Stimulated activated CD4-positive, alpha-beta T cell treated with anti-CD3 and anti-CD28 coated beads, Interleukin-4, amount 100 ng/mL, for 1 hour (primary cell): ENCODE data around the gene FAM200B.
A peak's percentile ranks its signal among the peaks of the same experiment; 100 is the strongest.
"Not testable (repeated sequence)": the region's sequence is repeated elsewhere in the genome, so short reads cannot be mapped to it uniquely, and the experiment has no call there.

Experiments used
- DNase-seq: peaks from one replicate; pipeline ENCODE4 v3.0.0-alpha.2; 2020

The FAM200B gene

DNA sequence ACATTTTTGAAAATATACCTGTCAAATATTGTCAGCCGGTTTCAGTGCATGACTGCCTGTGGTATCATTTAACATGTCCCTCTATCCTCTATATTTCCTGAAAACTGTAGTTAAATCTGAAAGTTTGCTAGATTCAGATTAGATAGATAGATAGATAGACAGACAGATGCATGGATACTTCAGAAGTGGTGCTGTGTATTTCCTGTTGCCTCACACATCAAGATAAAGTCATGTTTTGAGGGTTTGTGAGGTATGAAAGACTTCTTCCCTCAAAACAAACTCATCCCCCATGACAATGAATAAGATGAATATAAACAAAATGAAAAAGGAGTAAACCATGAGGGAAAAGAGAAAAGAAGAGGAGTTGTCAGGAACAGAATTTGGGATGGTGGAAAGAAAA, 15.2 kb downstream of the FAM200B start:
- no peak for DNase-seq

DNA sequence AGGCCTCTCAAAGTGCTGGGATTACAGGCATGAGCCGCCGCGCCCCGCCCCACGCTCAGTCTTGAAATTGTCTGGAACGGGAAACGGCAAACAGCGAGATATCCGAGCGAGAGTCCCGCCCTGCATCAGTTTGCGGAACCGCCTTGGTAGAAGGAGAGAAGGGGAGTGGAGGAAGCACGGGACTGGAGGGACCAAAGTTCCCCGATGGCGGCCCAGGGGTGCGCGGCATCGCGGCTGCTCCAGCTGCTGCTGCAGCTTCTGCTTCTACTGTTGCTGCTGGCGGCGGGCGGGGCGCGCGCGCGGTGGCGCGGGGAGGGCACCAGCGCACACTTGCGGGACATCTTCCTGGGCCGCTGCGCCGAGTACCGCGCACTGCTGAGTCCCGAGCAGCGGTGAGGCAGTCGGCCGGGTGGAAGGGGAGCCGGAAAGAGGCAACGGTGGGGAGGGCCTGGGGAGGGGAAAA, 21.3 kb downstream of the FAM200B start, which contains the start of gene BST1:
Gene BST1, plus strand, starts transcription at position 125 of the 463 bp plus-strand sequence. Its CDS starts 80 bp downstream, at position 205.
- DNase-seq: peak; percentile 53

DNA sequence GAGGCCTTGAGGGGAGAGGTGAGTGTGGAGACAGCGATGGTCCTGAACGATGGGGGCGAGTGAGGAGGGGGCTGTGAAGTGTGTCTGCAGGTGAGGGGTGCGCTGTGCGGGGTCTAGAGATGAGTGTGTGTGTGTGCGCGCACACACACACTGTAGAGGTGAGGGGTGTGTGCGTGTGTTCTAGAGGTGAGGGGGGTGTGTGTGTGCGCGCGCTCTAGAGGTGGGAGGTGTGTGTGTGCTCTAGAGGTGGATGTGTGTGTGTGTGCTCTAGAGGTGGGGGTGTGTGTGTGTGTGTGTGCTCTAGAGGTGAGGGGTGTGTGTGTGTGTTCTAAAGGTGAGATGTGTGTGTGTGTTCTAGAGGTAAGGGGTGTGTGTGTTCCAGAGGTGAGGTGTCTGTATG, 21.8 kb downstream of the FAM200B start:
- DNase-seq: no peak

DNA sequence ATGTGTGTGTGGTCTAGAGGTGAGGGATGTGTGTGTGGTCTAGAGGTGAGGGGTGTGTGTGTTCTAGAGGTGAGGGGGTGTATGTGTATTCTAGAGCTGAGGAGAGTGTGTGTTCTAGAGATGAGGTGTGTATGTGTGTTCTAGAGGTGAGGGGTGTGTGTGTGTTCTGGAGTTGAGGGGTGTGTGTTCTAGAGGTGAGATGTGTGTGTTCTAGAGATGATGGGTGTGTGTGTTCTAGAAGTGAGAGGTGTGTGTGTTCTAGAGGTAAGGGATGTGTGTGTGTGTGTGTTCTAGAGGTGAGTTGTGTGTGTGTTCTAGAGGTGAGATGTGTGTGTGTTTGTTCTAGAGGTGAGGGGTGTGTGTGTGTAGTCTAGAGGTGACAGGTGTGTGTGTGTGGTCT, 22.5 kb downstream of the FAM200B start:
- no peak for DNase-seq

DNA sequence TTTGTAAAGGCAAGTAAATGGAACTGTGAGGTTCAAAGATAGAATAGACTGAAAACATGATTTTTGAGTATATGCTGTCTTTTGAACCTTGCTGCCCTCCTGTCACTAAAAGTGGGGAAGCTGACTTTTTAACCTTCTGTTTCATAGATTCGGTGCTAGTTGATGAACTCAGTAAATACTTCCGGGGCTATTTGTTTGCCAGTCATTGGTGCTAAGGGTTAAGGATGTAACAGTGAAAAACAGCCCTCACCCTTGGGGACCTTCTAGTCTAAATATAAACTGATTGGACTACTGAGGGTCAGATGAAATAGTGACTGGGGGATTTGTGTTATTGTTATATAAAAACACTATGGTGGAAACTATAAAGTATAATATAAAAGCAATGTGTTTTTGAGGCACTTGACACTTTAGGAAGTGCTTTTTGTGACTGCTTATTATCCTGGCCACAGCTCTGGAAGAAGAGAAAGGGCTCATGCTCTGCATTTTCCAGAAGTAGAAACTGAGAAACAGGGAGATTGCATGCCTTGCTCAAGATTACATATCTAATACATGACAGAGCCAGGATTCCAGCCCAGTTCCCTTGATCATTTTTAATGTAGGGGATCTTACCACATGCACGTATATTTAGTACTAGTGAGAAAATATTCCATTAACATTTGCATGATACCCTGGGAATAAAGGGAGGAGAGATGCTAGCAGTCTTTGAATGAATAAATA, 25.2 kb downstream of the FAM200B start:
- no peak for DNase-seq

DNA sequence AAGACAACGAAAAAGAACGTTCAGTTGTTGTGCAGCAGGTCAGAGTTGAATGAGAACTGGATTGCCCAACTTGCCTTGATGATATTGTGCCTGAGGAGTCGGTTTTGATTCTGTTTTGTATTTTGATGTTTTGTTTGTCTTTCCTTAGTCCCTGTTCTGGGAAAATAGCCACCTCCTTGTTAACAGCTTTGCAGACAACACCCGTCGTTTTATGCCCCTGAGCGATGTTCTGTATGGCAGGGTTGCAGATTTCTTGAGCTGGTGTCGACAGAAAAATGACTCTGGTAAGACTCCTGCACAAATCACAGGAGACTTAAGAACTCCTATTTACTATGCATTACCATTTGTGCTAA, 25.7 kb downstream of the FAM200B start:
- DNase-seq: no peak

DNA sequence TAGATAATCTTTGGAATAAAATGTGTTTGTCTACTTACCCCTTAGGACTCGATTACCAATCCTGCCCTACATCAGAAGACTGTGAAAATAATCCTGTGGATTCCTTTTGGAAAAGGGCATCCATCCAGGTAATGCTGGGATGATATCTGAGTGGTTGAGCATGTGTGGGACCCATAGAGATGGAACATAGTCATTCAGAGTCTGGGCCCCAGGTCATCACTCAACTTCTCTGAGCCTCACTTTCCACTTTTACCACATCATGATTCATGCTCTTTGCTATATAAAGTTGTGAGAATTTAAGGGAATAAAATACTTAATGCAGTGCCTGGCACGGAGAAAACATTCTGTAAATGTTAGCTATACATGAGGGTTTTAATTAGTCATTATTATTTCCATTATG, 30.1 kb downstream of the FAM200B start:
- DNase-seq: no peak

DNA sequence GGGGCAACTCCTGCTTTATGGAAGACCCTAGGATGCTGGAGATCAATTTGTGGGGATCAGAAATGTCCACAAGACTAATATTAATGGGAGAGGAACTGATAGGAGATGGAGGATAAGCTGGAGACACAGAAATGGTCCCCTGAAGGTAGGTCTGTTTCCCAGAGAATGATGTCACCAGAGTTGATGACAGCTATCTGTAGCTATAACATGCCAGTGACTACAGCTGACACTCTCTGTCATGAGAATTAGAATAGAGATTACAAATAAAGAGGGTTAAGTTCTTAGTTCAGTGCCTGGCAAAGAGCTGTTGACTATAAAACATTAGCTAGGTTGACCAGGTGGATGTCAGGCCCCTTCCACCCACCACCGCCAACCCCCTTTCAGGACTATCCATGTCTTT, 30.6 kb downstream of the FAM200B start:
- DNase-seq: no peak

DNA sequence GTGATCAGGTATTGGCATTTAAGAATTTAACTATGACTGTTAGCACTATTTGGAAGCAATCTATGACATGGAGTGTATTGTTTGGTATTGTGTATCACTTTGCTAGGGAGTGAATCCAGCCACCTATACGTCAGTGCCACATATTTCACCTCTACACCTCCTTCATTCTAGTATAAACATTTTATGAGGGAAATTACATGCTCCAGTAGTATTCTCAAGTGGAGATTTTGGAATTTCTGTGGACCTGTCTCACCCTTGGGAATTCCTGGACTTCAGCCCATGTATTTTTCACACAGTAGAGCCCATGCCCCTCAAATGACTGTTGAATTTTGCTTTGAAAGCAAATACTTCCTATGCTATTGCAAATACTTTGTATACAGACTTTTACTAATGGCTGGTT, 32.5 kb downstream of the FAM200B start:
- DNase-seq: no peak

DNA sequence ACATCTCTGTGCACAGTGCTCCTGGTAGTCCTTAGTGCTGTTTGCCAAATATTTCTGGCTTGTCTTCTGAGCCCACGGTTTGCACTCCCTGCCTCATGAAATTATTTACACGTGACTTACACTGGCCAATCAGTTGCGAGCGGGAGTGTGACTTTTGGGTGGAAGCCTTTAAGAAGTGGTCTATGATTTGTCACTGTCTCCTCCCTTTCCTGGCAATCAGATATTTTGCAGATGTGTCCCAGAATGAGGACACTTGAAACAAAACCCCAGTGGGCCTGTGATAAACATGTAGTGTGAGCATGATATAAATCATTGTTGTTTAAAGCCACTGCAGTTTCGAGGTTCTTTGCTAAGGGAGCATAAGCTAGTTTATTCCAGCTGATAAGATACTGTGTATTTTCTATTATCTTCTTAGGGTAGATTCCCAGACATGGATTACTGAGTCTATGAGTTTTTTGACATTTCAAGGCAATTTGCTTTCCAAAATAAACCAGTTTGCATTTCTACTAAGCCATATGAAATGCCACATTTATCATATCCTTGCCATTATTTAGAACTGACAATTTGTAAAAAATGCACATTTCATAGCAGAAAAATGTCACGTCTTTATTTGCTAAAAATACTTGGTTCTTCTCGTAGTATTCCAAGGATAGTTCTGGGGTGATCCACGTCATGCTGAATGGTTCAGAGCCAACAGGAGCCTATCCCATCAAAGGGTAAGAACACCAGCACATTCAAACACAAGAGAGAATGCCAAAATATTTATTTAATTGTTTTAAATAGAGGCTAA, 33.2 kb downstream of the FAM200B start:
- no peak for DNase-seq

DNA sequence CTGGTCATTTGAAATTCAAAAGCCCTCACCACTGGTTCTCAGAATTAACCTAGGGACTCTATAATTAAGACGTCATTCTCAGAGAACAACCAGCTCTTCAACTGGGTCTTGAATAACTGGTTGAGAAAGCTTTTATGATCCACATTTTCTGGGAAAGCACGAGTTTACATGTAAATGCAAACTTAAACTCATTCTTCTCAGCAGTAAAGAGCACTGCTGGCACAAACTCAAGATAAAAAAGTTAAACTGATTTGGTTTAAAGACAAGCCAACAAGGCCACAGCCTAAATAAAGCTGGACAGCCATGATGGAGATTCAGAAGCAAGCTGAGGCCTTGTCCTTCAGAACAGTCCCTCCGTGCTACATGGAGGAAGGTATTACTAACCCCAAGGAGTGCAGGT, 34.5 kb downstream of the FAM200B start:
- no peak for DNase-seq

DNA sequence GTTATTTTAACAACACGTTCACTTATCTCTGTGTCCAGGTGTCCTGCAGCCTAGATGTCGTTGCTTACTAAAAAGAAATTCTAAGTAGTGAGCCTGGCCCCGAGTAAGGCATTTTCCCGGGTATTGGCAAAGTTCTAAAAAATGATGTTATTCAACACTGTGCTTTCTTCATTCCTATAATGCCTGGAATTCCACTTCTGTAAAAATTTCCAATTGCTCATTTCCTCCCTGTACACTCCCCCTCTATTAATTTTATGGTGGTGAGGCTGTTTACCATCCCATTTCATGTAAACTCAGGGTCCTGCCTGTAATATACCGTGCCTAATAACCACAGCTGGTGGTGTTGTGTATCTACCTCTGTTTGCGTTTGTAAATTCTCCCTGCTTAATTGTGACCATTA, 35.5 kb downstream of the FAM200B start:
- DNase-seq: no peak

DNA sequence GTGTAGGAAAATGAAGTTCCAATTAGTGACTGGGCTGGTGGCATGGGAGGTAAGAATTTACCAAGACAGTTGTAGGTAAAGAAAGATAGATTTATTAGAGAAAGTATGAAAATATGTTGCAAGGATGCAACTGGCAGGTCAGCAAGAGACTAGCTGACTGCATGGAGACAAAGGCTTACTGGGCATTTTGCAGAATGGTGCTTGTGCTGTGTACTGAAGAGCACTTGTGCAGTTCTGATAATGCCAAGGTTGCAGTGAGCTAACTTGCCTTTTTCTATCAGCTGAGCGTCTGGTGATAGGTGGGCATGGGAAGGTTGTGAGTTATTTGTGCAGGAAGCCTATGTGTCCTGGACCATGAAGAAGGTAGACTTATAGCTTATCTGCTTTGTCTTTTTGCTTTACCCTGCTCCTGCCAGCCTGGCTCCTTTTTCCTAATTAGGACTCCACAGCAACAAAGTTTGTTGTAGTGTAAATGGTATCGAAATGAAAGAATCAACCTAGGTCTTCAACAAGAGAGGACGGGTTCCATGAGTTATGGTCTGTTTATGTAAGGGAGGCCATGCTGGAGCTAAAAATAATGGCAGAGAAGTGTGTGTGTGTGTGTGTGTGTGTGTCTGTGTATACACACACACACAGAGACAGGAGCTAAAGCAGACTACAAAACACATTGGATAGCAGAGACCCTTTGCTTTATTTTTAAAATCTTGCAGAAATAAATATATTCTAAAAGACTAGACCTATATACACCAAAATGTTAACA, 36.2 kb downstream of the FAM200B start:
- DNase-seq: no peak

DNA sequence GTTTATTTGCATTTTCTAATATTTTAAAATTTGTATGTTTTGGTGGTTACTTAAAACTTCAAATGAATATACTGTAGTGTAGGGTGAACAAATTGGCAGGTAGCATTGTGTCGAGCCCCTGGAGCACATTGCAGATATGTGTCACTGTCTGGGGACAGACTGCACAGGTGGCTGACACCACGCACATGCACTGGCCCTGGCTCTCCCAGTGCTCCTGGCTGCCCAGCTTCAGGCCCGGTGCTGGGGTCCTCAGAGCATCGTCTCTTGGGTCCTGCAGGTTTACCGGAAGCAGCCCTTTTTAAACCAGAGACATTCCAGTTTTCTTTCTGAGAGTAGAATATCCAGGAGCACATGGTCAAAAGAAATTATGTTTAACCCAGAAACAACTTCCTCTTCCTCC, 36.8 kb downstream of the FAM200B start:
- no peak for DNase-seq

DNA sequence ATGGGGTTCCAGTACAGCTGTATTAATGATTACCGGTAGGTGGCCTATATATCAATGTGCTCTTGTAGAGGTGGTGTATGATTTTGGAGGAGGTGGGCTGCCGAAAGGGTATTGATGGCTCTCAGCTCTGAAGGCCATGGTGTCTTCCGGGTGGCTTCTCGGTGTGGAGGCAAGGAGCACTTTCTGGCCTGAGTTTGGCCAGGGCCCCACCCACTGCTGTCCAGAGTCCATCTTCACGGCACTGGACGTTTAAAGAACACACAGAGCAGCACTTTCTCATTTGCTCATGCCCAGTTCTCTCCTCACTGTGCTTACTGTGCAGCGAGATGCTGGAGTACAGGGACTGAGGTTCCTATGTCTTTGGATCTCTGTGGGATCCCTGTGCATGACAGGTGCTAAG, 37.3 kb downstream of the FAM200B start:
- no peak for DNase-seq

DNA sequence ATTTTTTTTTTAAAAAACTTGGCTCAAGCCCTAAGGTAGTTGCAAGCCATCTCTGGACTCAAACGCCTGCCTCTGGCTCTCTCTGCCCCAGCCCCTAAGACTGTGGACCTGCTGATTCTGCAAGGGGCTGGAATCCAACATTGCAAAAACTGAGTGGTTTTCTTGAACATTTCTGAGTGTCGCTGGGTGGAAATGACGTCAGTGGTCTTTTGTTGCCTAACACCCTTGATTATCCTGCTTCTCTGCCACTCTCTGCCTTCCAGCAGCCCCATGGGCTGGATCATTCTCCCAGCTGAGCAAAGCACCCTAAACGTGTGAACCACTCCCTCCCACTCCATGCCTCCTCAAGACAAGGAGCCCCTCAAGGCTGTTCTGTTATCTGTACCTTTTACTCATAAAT, 37.9 kb downstream of the FAM200B start:
- DNase-seq: no peak

DNA sequence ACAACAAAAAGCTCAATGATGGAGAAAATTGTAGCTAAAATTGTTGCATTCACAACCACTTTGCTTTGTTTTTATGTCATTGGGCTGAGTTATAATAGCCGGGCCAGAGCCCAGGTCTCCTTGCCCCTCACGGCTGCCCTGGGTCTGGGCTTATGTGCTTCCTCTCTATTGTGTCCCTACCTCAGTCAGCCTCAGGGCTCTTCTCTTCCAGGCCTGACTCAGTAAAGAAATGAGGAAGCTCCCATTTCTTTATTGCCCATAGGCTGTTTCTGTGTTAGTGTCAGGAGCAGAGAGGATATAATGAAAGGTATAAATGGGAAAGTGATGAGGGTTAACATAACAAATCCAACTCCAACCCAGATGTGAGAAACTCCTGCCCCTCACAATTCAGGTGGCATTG, 39.2 kb downstream of the FAM200B start:
- DNase-seq: no peak

DNA sequence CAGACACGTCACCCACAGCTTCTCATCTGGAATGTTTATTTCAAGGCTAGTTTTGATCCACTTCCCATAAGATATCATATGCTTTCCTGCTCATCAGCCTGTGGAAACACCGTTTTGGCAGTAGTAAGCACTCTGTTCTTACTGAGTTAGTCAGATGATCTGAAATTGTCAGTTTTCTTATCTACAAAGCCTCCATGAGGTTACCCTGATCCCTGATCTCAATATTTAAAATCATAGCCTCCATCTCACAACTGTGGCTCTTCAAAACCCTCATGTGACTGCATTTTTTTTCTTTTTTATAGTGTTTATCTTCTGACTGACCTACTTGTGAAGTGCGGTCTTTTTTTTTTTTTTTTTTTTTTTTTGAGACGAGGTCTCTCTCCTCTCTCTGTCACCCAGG, 44.0 kb downstream of the FAM200B start:
- DNase-seq: no peak

DNA sequence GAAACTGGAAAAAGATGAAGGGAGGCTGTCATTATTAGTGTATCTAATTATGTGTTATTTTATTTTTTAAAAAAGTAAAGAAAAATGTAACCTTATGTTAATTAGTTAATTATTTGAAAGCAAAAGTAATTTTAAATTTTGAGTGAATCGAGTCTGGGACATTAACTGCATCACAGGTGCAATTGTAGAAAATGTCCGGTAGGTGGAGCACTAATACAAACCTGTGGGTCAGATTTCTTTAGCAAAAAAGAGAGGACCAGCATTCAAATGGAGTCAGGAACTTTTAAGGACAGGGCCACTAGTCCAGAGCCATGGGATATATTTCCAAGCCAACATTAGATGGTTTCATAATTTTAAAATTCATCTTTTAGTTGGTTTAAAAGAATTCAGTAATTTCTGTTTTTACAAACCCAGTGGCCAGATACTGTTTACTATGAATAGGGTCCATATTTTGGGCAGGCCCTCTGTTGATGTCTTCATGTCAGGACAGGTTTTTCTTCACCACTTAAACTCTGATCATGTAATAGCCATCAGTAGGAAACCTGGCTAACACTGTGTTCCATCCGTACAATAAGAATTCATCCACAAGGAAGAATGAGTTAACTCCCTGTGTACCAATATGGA, 48.4 kb downstream of the FAM200B start:
- no peak for DNase-seq

DNA sequence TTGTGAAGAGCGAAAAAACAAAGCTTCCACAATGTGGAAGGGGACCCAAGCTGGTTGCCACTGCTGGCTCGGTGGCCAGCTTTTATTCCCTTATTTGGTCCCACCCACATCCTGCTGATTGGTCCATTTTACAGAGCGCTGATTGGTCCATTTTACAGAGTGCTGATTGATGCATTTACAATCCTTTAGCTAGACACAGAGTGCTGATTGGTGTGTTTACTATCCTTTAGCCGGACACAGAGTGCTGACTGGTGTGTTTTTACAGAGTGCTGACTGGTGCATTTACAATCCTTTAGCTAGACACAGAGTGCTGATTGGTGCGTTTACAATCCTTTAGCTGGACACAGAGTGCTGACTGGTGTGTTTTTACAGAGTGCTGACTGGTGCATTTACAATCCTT, 51.4 kb downstream of the FAM200B start:
- not testable (repeated sequence) for DNase-seq

DNA sequence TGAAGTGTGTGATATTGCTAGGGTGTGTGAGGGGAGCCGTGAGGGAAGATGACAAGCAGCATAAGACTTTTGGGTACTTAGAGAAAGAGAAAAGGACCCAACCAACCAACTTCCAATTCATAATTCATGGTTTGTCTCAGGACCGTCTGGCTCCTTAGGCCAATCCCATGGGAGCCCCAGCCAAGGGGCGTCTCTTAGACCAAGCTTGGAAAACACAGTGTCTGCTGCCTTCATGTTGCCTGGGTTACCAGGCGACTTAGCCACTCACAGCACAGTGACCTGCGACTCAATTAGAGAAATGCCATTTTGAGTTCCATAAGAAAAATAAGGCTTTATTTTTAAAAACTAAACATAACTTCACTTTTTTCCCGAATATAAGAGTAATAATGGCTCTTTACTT, 53.9 kb downstream of the FAM200B start:
- DNase-seq: no peak

DNA sequence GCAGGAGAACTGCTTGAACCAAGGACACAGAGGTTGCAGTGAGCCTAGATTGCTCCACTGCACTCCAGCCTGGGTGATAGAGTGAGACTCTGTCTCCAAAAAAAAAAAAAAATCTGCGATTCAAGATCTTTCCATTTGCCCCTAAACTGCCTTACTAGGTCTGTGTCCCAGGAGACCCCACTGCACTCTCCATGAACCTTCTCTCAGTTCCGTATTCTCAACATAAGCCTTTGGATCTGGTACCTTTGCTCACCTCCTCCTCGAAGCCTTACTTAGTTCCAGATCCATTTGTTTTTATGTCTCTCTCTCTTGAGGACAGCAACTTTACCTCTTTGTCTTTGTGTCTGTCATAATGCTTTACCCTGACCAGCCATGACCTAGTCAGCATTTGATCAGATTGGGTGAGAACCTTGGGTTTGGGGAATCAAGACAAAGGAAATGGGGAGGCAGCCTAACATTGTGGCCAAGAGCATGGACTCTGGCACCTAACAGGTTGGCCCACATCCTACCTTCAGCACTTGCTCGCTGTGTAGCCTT, 55.0 kb downstream of the FAM200B start:
- DNase-seq: no peak

DNA sequence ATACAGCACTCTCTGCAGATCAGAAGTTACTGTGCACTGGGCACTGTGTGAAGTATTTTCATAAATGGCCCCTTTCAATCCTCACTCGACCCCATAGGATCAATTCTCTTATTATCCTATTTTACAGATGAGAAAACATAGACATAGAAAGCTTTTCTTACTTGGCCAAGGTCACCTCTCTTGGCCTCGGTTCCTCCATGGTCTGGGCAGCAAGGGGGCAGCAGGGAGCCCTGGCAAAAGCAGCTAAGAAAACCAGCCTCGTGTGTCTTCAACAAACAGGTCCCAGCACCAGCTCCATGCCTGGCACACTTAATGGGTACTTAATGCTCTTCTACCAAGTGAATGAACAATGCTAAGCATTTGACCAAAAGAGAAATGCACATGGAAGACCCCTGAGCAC, 55.6 kb downstream of the FAM200B start:
- no peak for DNase-seq
